Stimulated activated CD4-positive, alpha-beta T cell treated with anti-CD3 and anti-CD28 coated beads, Interleukin-1b, Interleukin-23, amount 100 ng/mL, for 4 hours (primary cell): ENCODE results near the gene KRTAP4-3.
"Not testable (repeated sequence)": the region's sequence is repeated elsewhere in the genome, so short reads cannot be mapped to it uniquely, and the experiment has no call there.

ENCODE experiments used
- DNase-seq, 2 donors: peaks; one replicate each; pipeline ENCODE4 v3.0.0-alpha.2; 2020; ENCODE audit warnings: low read depth in 2 of 2

The KRTAP4-3 gene

GRCh38 chr17:41117846-41118386, 50.1 kb downstream of the KRTAP4-3 start, which contains the start of gene KRTAP4-11:
KRTAP4-11 (minus strand) TSS chr17:41118373; CDS start chr17:41118315, 58 bp downstream.
- not testable (repeated sequence) for DNase-seq
